ENCODE data around the gene PSEN2. TPM values are rescaled to one million over a fixed set of nuclear protein-coding genes. Genes with fewer than 3 reads are reported as not detected.
A peak's percentile ranks its signal among the peaks of the same experiment; 100 is the strongest.

Gene PSEN2
- total RNA-seq, 4 donors from 2014 or later, result 31.4 to 57.8 (median 39.1) TPM

GRCh38 chr1:226865590-226865989 is 4.8 kb upstream of the PSEN2 start:
- peak overlapping the region in 2 of 4 donors; percentile 14 to 26 for H3K27ac ChIP-seq
- H3K27me3 ChIP-seq, result no peaks in the 10 kb centered on the region
- H3K4me3 ChIP-seq, result no peak overlapping the region
- no peak for TF ChIP-seq POLR2A (IDR thresholded peaks at IDR 0.05)
- TF ChIP-seq CTCF (IDR thresholded peaks at IDR 0.05), result no peak
- DNase-seq, result no peak
- H3K36me3 ChIP-seq, result no peaks in the 10 kb centered on the region
- peaks cover 0 to 9% (median 0%) of the 10 kb centered on the region in 4 donors for H3K4me1 ChIP-seq
- no peaks in the 10 kb centered on the region for H3K9me3 ChIP-seq

DNA sequence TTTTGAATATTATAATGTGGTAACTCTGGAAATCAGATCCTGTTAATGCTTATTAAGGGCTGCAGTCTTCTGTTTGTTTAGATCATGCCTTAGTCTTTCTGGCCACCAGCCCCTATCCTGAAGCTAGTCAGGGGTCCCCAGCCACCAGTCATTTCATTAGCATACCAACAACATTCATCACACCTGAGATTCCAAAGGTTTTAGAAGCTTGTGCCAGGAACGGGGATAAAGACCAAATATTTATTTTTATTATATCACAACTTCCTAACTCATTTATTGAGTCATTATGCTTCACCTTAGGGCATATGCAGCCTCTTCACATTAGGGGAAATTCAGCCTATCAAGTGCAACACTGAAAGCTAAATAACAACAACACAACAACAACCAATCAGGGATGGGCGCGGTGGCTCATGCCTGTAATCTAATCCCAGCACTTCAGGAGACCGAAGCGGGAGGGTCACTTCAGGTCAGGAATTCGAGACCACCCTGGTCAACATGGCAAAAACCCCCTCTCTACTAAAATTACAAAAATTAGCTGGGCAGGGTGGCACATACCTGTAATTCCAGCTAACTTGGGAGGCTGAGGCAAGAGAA is 2.9 kb upstream of the PSEN2 start:
- TF ChIP-seq POLR2A (IDR thresholded peaks at IDR 0.05), result no peak
- TF ChIP-seq CTCF (IDR thresholded peaks at IDR 0.05), result no peak

DNA sequence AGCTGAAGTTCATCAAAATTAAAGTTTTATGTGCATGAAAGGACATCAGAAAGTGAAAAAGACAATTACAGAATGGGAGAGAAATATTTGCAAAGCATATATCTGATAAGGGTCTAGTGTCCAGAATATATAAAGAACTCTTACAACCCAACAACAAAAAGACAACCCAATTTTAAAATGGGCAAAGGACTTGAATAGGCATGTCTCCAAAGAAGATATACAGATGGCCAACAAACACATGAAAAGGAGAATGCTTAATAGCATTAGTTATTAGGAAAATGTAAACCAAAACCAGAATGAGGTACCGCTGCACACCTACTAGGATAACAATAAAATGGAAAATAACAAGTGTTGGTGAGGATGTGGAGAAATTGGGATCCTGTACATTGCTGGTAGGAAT is 1.7 kb upstream of the PSEN2 start:
- no peaks in the 10 kb centered on the region for H3K27me3 ChIP-seq
- no peak for DNase-seq
- no peak overlapping the region for H3K27ac ChIP-seq
- no peak overlapping the region for H3K4me3 ChIP-seq
- no peaks in the 10 kb centered on the region for H3K9me3 ChIP-seq
- peaks cover 0 to 25% (median 0%) of the 10 kb centered on the region in 4 donors for H3K4me1 ChIP-seq
- no peaks in the 10 kb centered on the region for H3K36me3 ChIP-seq
- TF ChIP-seq CTCF (IDR thresholded peaks at IDR 0.05) (no peak), POLR2A (IDR thresholded peaks at IDR 0.05) (no peak)

More for the DNA sequence above, 2.9 kb upstream of the PSEN2 start:
- Histone ChIP-seq H3K36me3 (no peaks in the 10 kb centered on the region), H3K4me1 (peaks cover 0 to 24% (median 0%) of the 10 kb centered on the region in 4 donors), H3K9me3 (no peaks in the 10 kb centered on the region), H3K27me3 (no peaks in the 10 kb centered on the region), H3K4me3 (no peak overlapping the region), H3K27ac (no peak overlapping the region)
- DNase-seq, result no peak

- peak overlapping the region; percentile 72 to 84 (median 82) for H3K4me3 ChIP-seq
- peaks cover 0 to 19% (median 0%) of the 10 kb centered on the region in 4 donors for H3K4me1 ChIP-seq
- H3K27me3 ChIP-seq, result no peaks in the 10 kb centered on the region
- no peak for DNase-seq
- TF ChIP-seq CTCF (IDR thresholded peaks at IDR 0.05) (no peak), POLR2A (IDR thresholded peaks at IDR 0.05) (no peak)
- H3K36me3 ChIP-seq, result no peaks in the 10 kb centered on the region
- H3K9me3 ChIP-seq, result no peaks in the 10 kb centered on the region
- H3K27ac ChIP-seq, result peak overlapping the region; percentile 69 to 82 (median 80)
These were observed 403 bp upstream of the PSEN2 start for GRCh38 chr1:226870026-226870400.

DNA sequence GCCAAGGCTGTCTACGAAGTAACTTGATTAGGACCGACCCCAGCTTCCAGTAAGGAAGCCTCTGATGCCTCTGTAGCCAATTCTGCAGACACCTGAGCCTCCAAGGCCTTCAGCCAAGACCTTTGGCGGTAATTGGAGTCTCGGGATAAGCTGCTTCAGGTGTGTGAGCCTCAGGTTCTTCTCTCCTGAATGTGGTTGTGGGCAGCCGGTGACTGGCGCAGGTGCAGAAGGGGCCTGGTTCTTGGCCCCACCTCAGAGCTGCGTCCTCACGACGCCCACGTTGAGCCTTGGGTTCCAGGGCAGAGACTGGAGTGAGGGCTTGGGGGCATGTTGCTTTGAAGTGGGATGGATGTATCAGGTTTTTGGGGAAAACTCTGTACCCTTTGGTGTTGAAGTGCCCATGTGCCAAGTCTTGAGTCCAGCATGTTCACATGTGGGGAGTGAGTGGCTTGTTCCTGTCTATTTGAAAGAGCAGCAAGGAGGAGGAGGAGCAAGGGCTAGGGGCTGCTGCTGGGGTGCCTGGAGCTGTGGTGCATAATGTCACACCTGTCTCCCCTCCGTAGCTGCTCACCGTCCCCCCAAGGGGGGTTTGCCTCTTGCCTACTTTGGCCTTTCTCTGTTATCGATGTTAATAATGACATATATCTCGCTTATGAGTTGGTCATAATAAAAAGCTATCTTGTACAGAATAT is 1.4 kb downstream of the PSEN2 start:
- H3K9me3 ChIP-seq, result no peaks in the 10 kb centered on the region
- no peak for DNase-seq
- TF ChIP-seq CTCF (IDR thresholded peaks at IDR 0.05), result no peak
- no peak for TF ChIP-seq POLR2A (IDR thresholded peaks at IDR 0.05)
- H3K27me3 ChIP-seq, result no peaks in the 10 kb centered on the region
- no peak overlapping the region for H3K27ac ChIP-seq
- H3K36me3 ChIP-seq, result no peaks in the 10 kb centered on the region
- H3K4me1 ChIP-seq, result peaks cover 0 to 25% (median 0%) of the 10 kb centered on the region in 4 donors
- peak overlapping the region in 3 of 4 donors; percentile 72 to 84 (median 82) for H3K4me3 ChIP-seq
